SK-N-SH (cell line): ENCODE results near the gene PLCL2. TPM values are rescaled to one million over a fixed set of nuclear protein-coding genes. Genes with fewer than 3 reads are reported as not detected.
A peak's percentile ranks its signal among the peaks of the same experiment; 100 is the strongest.

Experiments
- CTCF ChIA-PET: fragments of 300-600, 350-600 bp; formaldehyde crosslinking; extraction: SDS; loops from one replicate; lab custom pipeline; 2021; lab: Yijun Ruan, JAX
- POLR2A ChIA-PET: fragments of 350-600 bp; sonication (Branson Sonifier 250); formaldehyde crosslinking; extraction: SDS; loops from one replicate; lab custom pipeline; 2020; ENCODE audit warnings: antibody characterized with exemption, inconsistent platforms; lab: Yijun Ruan, JAX
- DNase-seq: peaks from one replicate; pipeline ENCODE4 v3.0.0; 2012
- H2AFZ ChIP-seq: fragments of 200-600 bp; sonication (generic); 2 replicates; pipeline ENCODE4 v1.8.1; 2016; ENCODE audit warnings: antibody characterized with exemption, mild to moderate bottlenecking, low read depth
- H3F3A ChIP-seq: fragments of 200-600 bp; sonication (generic); replicated peaks from 2 replicates; pipeline ENCODE3; 2016; ENCODE audit warnings: antibody characterized with exemption, mild to moderate bottlenecking; ENCODE audit not compliant: insufficient read depth
- H3K27ac ChIP-seq, 2 experiments: fragments of 200-500 bp in 1 of 2; fragments of 200-600 bp in 1 of 2; sonication (Bioruptor generic) in 1 of 2; sonication (generic), shearing (Covaris generic) in 1 of 2; 2 replicates each; pipeline versions ENCODE4 v1.5.1 to v1.6.1; 2014 to 2016; ENCODE audit warnings: low read depth in 2 of 2, inconsistent platforms in 1 of 2, low read length in 1 of 2, mild to moderate bottlenecking in 1 of 2, mixed read lengths in 1 of 2
- H3K27me3 ChIP-seq: fragments of 200-600 bp; sonication (generic), shearing (Covaris generic); 2 replicates; pipeline ENCODE4 v1.6.1; 2016; ENCODE audit warnings: mixed run types; ENCODE audit not compliant: insufficient read depth
- H3K36me3 ChIP-seq, 2 experiments: fragments of 200-500 bp in 1 of 2; fragments of 200-600 bp in 1 of 2; sonication (Bioruptor generic) in 1 of 2; sonication (generic) in 1 of 2; replicated peaks in 1 of 2; 2 replicates each; pipeline versions ENCODE3 to v1.5.1; 2014 to 2016; ENCODE audit warnings: low read length in 1 of 2, mild to moderate bottlenecking in 1 of 2; ENCODE audit not compliant: insufficient read depth in 2 of 2, control insufficient read depth in 1 of 2
- H3K4me1 ChIP-seq, 2 experiments: fragments of 200-500 bp in 1 of 2; fragments of 200-600 bp in 1 of 2; sonication (Bioruptor generic) in 1 of 2; sonication (generic), shearing (Covaris generic) in 1 of 2; 2 replicates each; pipeline versions ENCODE4 v1.5.1 to v1.6.1; 2014 to 2016; ENCODE audit warnings: low read depth in 1 of 2, low read length in 1 of 2, mixed run types in 1 of 2; ENCODE audit not compliant: insufficient read depth in 2 of 2, control insufficient read depth in 1 of 2
- H3K4me2 ChIP-seq: fragments of 200-600 bp; sonication (generic), shearing (Covaris generic); 2 replicates; pipeline ENCODE4 v1.6.1; 2017; ENCODE audit warnings: mixed run types
- H3K4me3 ChIP-seq, 2 experiments: fragments of 200-500 bp in 1 of 2; fragments of 200-600 bp in 1 of 2; sonication (Bioruptor generic) in 1 of 2; sonication (generic), shearing (Covaris generic) in 1 of 2; 2 replicates each; pipeline versions ENCODE4 v1.5.1 to v1.8.1; 2014 to 2016; ENCODE audit warnings: low read depth in 2 of 2, inconsistent platforms in 1 of 2, low read length in 1 of 2, mild to moderate bottlenecking in 1 of 2, mixed read lengths in 1 of 2, moderate library complexity in 1 of 2
- H3K79me2 ChIP-seq: fragments of 200-600 bp; sonication (generic); 2 replicates; pipeline ENCODE4 v1.8.1; 2017; ENCODE audit warnings: mild to moderate bottlenecking; ENCODE audit not compliant: insufficient read depth
- H3K9ac ChIP-seq: fragments of 200-600 bp; sonication (generic); 2 replicates; pipeline ENCODE4 v1.6.1; 2017; ENCODE audit warnings: mixed run types
- H3K9me2 ChIP-seq: fragments of 200-600 bp; sonication (generic); 2 replicates; pipeline ENCODE4 v1.6.1; 2017; ENCODE audit warnings: mixed run types
- H3K9me3 ChIP-seq: fragments of 200-600 bp; sonication (generic); 2 replicates; pipeline ENCODE4 v1.6.1; 2017; ENCODE audit warnings: mixed run types, mild to moderate bottlenecking, moderate library complexity
- H4K20me1 ChIP-seq: fragments of 200-600 bp; sonication (generic); 2 replicates; pipeline ENCODE4 v1.6.1; 2017; ENCODE audit warnings: mild to moderate bottlenecking, mixed run types; ENCODE audit not compliant: insufficient read depth
- CHD2 ChIP-seq: fragments of 150-350 bp; IDR thresholded peaks from 2 replicates; pipeline ENCODE4 v1.6.1; 2018; ENCODE audit warnings: low read length; ENCODE audit not compliant: partially characterized antibody
- CTCF ChIP-seq: fragments of 200-600 bp; sonication (generic); IDR thresholded peaks from 2 replicates; pipeline ENCODE4 v1.6.1; 2017; ENCODE audit warnings: antibody characterized with exemption, mild to moderate bottlenecking, moderate library complexity
- ELF1 ChIP-seq: IDR thresholded peaks from 2 replicates; pipeline ENCODE4 v1.4.0; 2012
- EZH2phosphoT487 ChIP-seq: fragments of 200-600 bp; sonication (generic); IDR thresholded peaks from 2 replicates; pipeline ENCODE4 v1.6.1; 2017; ENCODE audit warnings: low read depth, mixed run types, mild to moderate bottlenecking, antibody characterized with exemption, moderate library complexity, borderline replicate concordance
- FOSL2 ChIP-seq: IDR thresholded peaks from 2 replicates; pipeline ENCODE4 v1.4.0; 2012; ENCODE audit warnings: low read depth, mild to moderate bottlenecking, moderate library complexity, borderline replicate concordance
- FOXJ3 ChIP-seq: sonication (generic); formaldehyde crosslinking; IDR thresholded peaks from 2 replicates; pipeline ENCODE4 v1.5.1; 2020; ENCODE audit warnings: mild to moderate bottlenecking, missing genetic modification reagents
- FOXM1 ChIP-seq: IDR thresholded peaks from 2 replicates; pipeline ENCODE4 v1.4.0; 2012; ENCODE audit warnings: low read depth, mild to moderate bottlenecking
- GABPA ChIP-seq: IDR thresholded peaks from 2 replicates; pipeline ENCODE4 v1.4.0; 2012; ENCODE audit warnings: low read depth, mild to moderate bottlenecking
- GATA2 ChIP-seq: sonication (generic); formaldehyde crosslinking; IDR thresholded peaks from 2 replicates; pipeline ENCODE4 v1.5.0; 2020; ENCODE audit warnings: mild to moderate bottlenecking, missing genetic modification reagents
- IRF3 ChIP-seq: fragments of 150-350 bp; IDR thresholded peaks from 2 replicates; pipeline ENCODE4 v1.6.1; 2016; ENCODE audit warnings: mild to moderate bottlenecking, low read depth, low read length
- MEF2A ChIP-seq: IDR thresholded peaks from 2 replicates; pipeline ENCODE4 v1.4.0; 2012; ENCODE audit warnings: low read depth, borderline replicate concordance
- MXI1 ChIP-seq: IDR thresholded peaks from 2 replicates; pipeline ENCODE4 v1.6.1; 2012; ENCODE audit warnings: mild to moderate bottlenecking, low read depth, low read length, improper control_type of control experiment
- NRF1 ChIP-seq: IDR thresholded peaks from 2 replicates; pipeline ENCODE4 v1.6.1; 2012; ENCODE audit warnings: low read depth, mild to moderate bottlenecking, low read length
- PBX3 ChIP-seq: IDR thresholded peaks from 2 replicates; pipeline ENCODE4; 2012
- RAD21 ChIP-seq: IDR thresholded peaks from 2 replicates; pipeline ENCODE4 v1.6.1; 2012; ENCODE audit warnings: mild to moderate bottlenecking, low read length
- RFX5 ChIP-seq: IDR thresholded peaks from 2 replicates; pipeline ENCODE4 v1.6.1; 2012; ENCODE audit warnings: mild to moderate bottlenecking, improper control_type of control experiment, low read length
- RXRA ChIP-seq: IDR thresholded peaks from 2 replicates; pipeline ENCODE4 v1.4.0; 2012; ENCODE audit warnings: low read depth, mild to moderate bottlenecking, borderline replicate concordance
- SMC3 ChIP-seq: IDR thresholded peaks from 2 replicates; pipeline ENCODE4 v1.6.1; 2012; ENCODE audit warnings: low read depth, low read length, improper control_type of control experiment
- TAF1 ChIP-seq: IDR thresholded peaks from 2 replicates; pipeline ENCODE4 v1.6.1; 2012; ENCODE audit warnings: low read depth, mild to moderate bottlenecking, low read length, moderate library complexity, borderline replicate concordance
- USF2 ChIP-seq: fragments of 150-350 bp; IDR thresholded peaks from 2 replicates; pipeline ENCODE4 v1.6.1; 2017; ENCODE audit warnings: antibody characterized with exemption, low read length, low read depth, borderline replicate concordance
- YY1 ChIP-seq: IDR thresholded peaks from 2 replicates; pipeline ENCODE4 v1.4.0; 2012; ENCODE audit warnings: low read depth, mild to moderate bottlenecking
- WGBS: methylation state at CpG from one replicate; pipeline ENCODE4 v1.1.6; 2017; ENCODE audit warnings: low lambda C conversion rate; 5-methylcytosine and 5-hydroxymethylcytosine counted together
- polyA plus RNA-seq, 3 experiments: library from polyadenylated mRNA; depleted of rRNA; stranded (reverse); fragments of >200 nt; gene quantifications; 2 replicates each; pipeline ENCODE4 v1.2.3, GENCODE V29; 2012

Gene PLCL2
- polyA plus RNA-seq, 1 of the 3 experiments (the other 2 are of a cell fraction), result 0.85 TPM

- Histone ChIP-seq H3K36me3 (no peaks in the 10 kb centered on the region), H2AFZ (no peak overlapping the region), H3K79me2 (no peaks in the 10 kb centered on the region), H3K4me2 (no peak overlapping the region), H3K4me3 (no peak overlapping the region), H3K9me3 (no peaks in the 10 kb centered on the region), H3K27ac (no peak overlapping the region), H3F3A (no peaks in the 10 kb centered on the region), H3K9me2 (no peaks in the 10 kb centered on the region), H3K4me1 (no peaks in the 10 kb centered on the region), H3K9ac (no peak overlapping the region), H4K20me1 (no peaks in the 10 kb centered on the region), H3K27me3 (no peaks in the 10 kb centered on the region)
- ChIA-PET CTCF (interaction anchor here (0.7 to 4.0 kb wide), 4 partner anchors 14 to 431 kb away, joined by 3 to 21 read pairs (median 3); no protein-coding TSS in a partner anchor), POLR2A (no interaction called here)
- no peak for DNase-seq
- TF ChIP-seq USF2 (no peak), EZH2phosphoT487 (no peak)
- 81% methylated on average over 4 of the region's 4 CpGs for WGBS
These were observed 146.3 kb downstream of the PLCL2 start for GRCh38 chr3:17030956-17031652.

- H3K79me2 ChIP-seq, result no peaks in the 10 kb centered on the region
- H3K27ac ChIP-seq, result no peak overlapping the region
- POLR2A ChIA-PET, result no interaction called here
- no peaks in the 10 kb centered on the region for H3K9me3 ChIP-seq
- H3K9me2 ChIP-seq, result no peaks in the 10 kb centered on the region
- H3K36me3 ChIP-seq, result no peaks in the 10 kb centered on the region
- no peaks in the 10 kb centered on the region for H3K27me3 ChIP-seq
- no peak overlapping the region for H3K4me2 ChIP-seq
- CTCF ChIA-PET, result interaction anchor here (0.6 to 4.0 kb wide), 13 partner anchors 10 to 444 kb away, joined by 3 to 21 read pairs (median 3); partner anchors contain the start of gene PLCL2
- no peak overlapping the region for H3K9ac ChIP-seq
- H2AFZ ChIP-seq, result no peak overlapping the region
- peak; percentile 39 for DNase-seq
- H3K4me3 ChIP-seq, result no peak overlapping the region; a peak in 1 of 4 replicates
- no peaks in the 10 kb centered on the region for H3K4me1 ChIP-seq
- no peaks in the 10 kb centered on the region for H3F3A ChIP-seq
- WGBS, result 56% methylated on average over 3 of the region's 3 CpGs
- H4K20me1 ChIP-seq, result no peaks in the 10 kb centered on the region
- no peak for TF ChIP-seq USF2
- no peak for TF ChIP-seq YY1
- TF ChIP-seq GABPA, result no peak
- TF ChIP-seq GATA2 (CRISPR knock-in tag), result peak; percentile 52
- TF ChIP-seq PBX3, result no peak
- TF ChIP-seq RFX5, result no peak
- no peak for TF ChIP-seq TAF1
- no peak for TF ChIP-seq MEF2A
- TF ChIP-seq CHD2, result no peak
- peak; percentile 68 for TF ChIP-seq CTCF
- peak; percentile 91 for TF ChIP-seq RAD21
- no peak for TF ChIP-seq RXRA
- TF ChIP-seq SMC3, result peak; percentile 86
- TF ChIP-seq FOXM1, result no peak
- no peak for TF ChIP-seq NRF1
- no peak for TF ChIP-seq IRF3
- no peak for TF ChIP-seq FOXJ3 (CRISPR knock-in tag)
- no peak for TF ChIP-seq FOSL2
- no peak for TF ChIP-seq EZH2phosphoT487
- no peak for TF ChIP-seq ELF1
- TF ChIP-seq MXI1, result no peak
These were observed 147.8 kb downstream of the PLCL2 start for GRCh38 chr3:17032407-17033034.
